ENCODE measurements around the gene ABO.
"Not testable (repeated sequence)": the region's sequence is repeated elsewhere in the genome, so short reads cannot be mapped to it uniquely, and the experiment has no call there.

ABO gene

GRCh38 chr9:133225171-133226011, 49.6 kb downstream of the ABO start:
- DNase-seq (ENCODE audit: low read depth), result no peak

GRCh38 chr9:133224762-133225161, 50.2 kb downstream of the ABO start:
- no peak for DNase-seq (ENCODE audit: low read depth)

GRCh38 chr9:133223159-133223756, 51.7 kb downstream of the ABO start:
- not testable (repeated sequence) for DNase-seq (ENCODE audit: low read depth)

- not testable (repeated sequence) for DNase-seq (ENCODE audit: low read depth)
Measured at GRCh38 chr9:133221994-133222393, 53.0 kb downstream of the ABO start.

GRCh38 chr9:133221177-133221809, 53.7 kb downstream of the ABO start:
- DNase-seq (ENCODE audit: low read depth), result no peak

- DNase-seq (ENCODE audit: low read depth), result not testable (repeated sequence)
Measured at GRCh38 chr9:133218049-133218975, 56.7 kb downstream of the ABO start.

- DNase-seq (ENCODE audit: low read depth), result not testable (repeated sequence)
Measured at GRCh38 chr9:133217333-133217988, 57.5 kb downstream of the ABO start.

GRCh38 chr9:133214276-133214675, 60.7 kb downstream of the ABO start:
- DNase-seq (ENCODE audit: low read depth), result not testable (repeated sequence)

GRCh38 chr9:133210609-133211008, 64.4 kb downstream of the ABO start:
- no peak for DNase-seq (ENCODE audit: low read depth)

GRCh38 chr9:133210202-133210532, 64.8 kb downstream of the ABO start:
- DNase-seq (ENCODE audit: low read depth), result no peak

GRCh38 chr9:133209327-133210201, 65.4 kb downstream of the ABO start:
- DNase-seq (ENCODE audit: low read depth), result not testable (repeated sequence)

- DNase-seq (ENCODE audit: low read depth), result not testable (repeated sequence)
Measured at GRCh38 chr9:133208880-133209300, 66.1 kb downstream of the ABO start, which contains the start of gene OBP2B. Gene OBP2B (minus strand): TSS chr9:133209250. CDS start chr9:133209199, 51 bp downstream.

- DNase-seq (ENCODE audit: low read depth), result not testable (repeated sequence)
Measured at GRCh38 chr9:133208171-133208879, 66.7 kb downstream of the ABO start.

- DNase-seq (ENCODE audit: low read depth), result no peak
Measured at GRCh38 chr9:133207540-133208170, 67.3 kb downstream of the ABO start.

GRCh38 chr9:133207021-133207531, 67.9 kb downstream of the ABO start:
- DNase-seq (ENCODE audit: low read depth), result no peak

- DNase-seq (ENCODE audit: low read depth), result no peak
Measured at GRCh38 chr9:133205996-133206931, 68.7 kb downstream of the ABO start.

- not testable (repeated sequence) for DNase-seq (ENCODE audit: low read depth)
Measured at GRCh38 chr9:133205481-133205887, 69.5 kb downstream of the ABO start.

Data from stimulated activated CD8-positive, alpha-beta memory T cell treated with anti-CD3 and anti-CD28 coated beads, Interleukin-12 subunit alpha, Interleukin-12 subunit beta, amount 100 ng/mL, for 1 hour (primary cell).